HG03571 (cell line): ENCODE results near the gene CCDC107.
"Not testable (repeated sequence)": the region's sequence is repeated elsewhere in the genome, so short reads cannot be mapped to it uniquely, and the experiment has no call there.

ENCODE experiments used
- ATAC-seq: cut with Tn5 transposase; IDR thresholded peaks from one replicate; pipeline ENCODE4 v1.9.1; 2021; ENCODE audit not compliant: unreplicated experiment

The CCDC107 gene

GRCh38 chr9:35658137-35658967 lies at the start of gene CCDC107:
Gene CCDC107, plus strand, starts transcription at chr9:35658292. Its CDS starts 88 bp downstream, at chr9:35658380.
- ATAC-seq, result peak; percentile 52

GRCh38 chr9:35609001-35609819 lies 48.9 kb upstream of the CCDC107 start:
- no peak for ATAC-seq

- ATAC-seq, result no peak
Measured at GRCh38 chr9:35609820-35610163, 48.3 kb upstream of the CCDC107 start.

GRCh38 chr9:35611230-35611797 lies 46.8 kb upstream of the CCDC107 start:
- no peak for ATAC-seq

- ATAC-seq, result not testable (repeated sequence)
Measured at GRCh38 chr9:35612066-35612465, 46.0 kb upstream of the CCDC107 start.

- no peak for ATAC-seq
Measured at GRCh38 chr9:35612843-35613242, 45.2 kb upstream of the CCDC107 start.

- ATAC-seq, result no peak
Measured at GRCh38 chr9:35615981-35616680, 42.0 kb upstream of the CCDC107 start.

- peak; percentile 35 for ATAC-seq
Measured at GRCh38 chr9:35616681-35617459, 41.2 kb upstream of the CCDC107 start.

GRCh38 chr9:35617548-35617947 lies 40.5 kb upstream of the CCDC107 start:
- ATAC-seq, result no peak

GRCh38 chr9:35618325-35618727 lies 39.8 kb upstream of the CCDC107 start, which contains the start of gene CD72:
Gene CD72, minus strand, starts transcription at chr9:35618413. Its CDS starts 110 bp downstream, at chr9:35618303.
- no peak for ATAC-seq

GRCh38 chr9:35618854-35619799 lies 39.0 kb upstream of the CCDC107 start:
- ATAC-seq, result peak; percentile 40

- peak; percentile 34 for ATAC-seq
Measured at GRCh38 chr9:35619800-35620158, 38.3 kb upstream of the CCDC107 start.

- no peak for ATAC-seq
Measured at GRCh38 chr9:35627575-35627974, 30.5 kb upstream of the CCDC107 start.

- ATAC-seq, result no peak
Measured at GRCh38 chr9:35628389-35628991, 29.6 kb upstream of the CCDC107 start.

GRCh38 chr9:35629597-35629996 lies 28.5 kb upstream of the CCDC107 start:
- no peak for ATAC-seq

- no peak for ATAC-seq
Measured at GRCh38 chr9:35635730-35636129, 22.4 kb upstream of the CCDC107 start.

- no peak for ATAC-seq
Measured at GRCh38 chr9:35636135-35636876, 21.8 kb upstream of the CCDC107 start.

- ATAC-seq, result not testable (repeated sequence)
Measured at GRCh38 chr9:35636877-35637246, 21.2 kb upstream of the CCDC107 start.
